Stimulated activated CD4-positive, alpha-beta T cell treated with anti-CD3 and anti-CD28 coated beads, Interleukin-1b, Interleukin-23, amount 100 ng/mL, for 4 hours (primary cell): Measurements from ENCODE around the gene MSI1.
A peak's percentile ranks its signal among the peaks of the same experiment; 100 is the strongest.

Experiments used
- DNase-seq, 2 donors: peaks; one replicate each; pipeline ENCODE4 v3.0.0-alpha.2; 2020; ENCODE audit warnings: low read depth in 2 of 2

MSI1 gene

GRCh38 chr12:120323772-120324171, 45.2 kb downstream of the MSI1 start:
- no peak for DNase-seq

- DNase-seq: no peak
Measured at GRCh38 chr12:120321382-120322202, 47.4 kb downstream of the MSI1 start.

- peak; percentile 100 for DNase-seq
Measured at GRCh38 chr12:120317224-120318105, 51.5 kb downstream of the MSI1 start.

- no peak for DNase-seq
Measured at GRCh38 chr12:120316798-120317223, 52.2 kb downstream of the MSI1 start.

GRCh38 chr12:120314220-120314619, 54.7 kb downstream of the MSI1 start:
- no peak for DNase-seq

- DNase-seq: peak; percentile 73 to 84
Measured at GRCh38 chr12:120301962-120302815, 66.8 kb downstream of the MSI1 start, which contains the start of gene SIRT4. Gene SIRT4 (plus strand): TSS chr12:120302321. CDS start chr12:120303562, 1,241 bp downstream.

- DNase-seq: peak; percentile 39 to 65
Measured at GRCh38 chr12:120292661-120293531, 76.1 kb downstream of the MSI1 start, which contains the start of gene RNU4-1. Gene RNU4-1 (minus strand): TSS chr12:120293237.

GRCh38 chr12:120292411-120292660, 76.6 kb downstream of the MSI1 start:
- peak in 1 of 2 donors; percentile 21 for DNase-seq
